GM10847 (cell line): Measurements from ENCODE around the gene EIF4ENIF1.

ENCODE experiments used
- POLR2A ChIP-seq: IDR thresholded peaks from 2 replicates; pipeline ENCODE4 v1.6.1; 2011; ENCODE audit not compliant: insufficient read length; ENCODE audit errors: extremely low read depth

Gene EIF4ENIF1

DNA sequence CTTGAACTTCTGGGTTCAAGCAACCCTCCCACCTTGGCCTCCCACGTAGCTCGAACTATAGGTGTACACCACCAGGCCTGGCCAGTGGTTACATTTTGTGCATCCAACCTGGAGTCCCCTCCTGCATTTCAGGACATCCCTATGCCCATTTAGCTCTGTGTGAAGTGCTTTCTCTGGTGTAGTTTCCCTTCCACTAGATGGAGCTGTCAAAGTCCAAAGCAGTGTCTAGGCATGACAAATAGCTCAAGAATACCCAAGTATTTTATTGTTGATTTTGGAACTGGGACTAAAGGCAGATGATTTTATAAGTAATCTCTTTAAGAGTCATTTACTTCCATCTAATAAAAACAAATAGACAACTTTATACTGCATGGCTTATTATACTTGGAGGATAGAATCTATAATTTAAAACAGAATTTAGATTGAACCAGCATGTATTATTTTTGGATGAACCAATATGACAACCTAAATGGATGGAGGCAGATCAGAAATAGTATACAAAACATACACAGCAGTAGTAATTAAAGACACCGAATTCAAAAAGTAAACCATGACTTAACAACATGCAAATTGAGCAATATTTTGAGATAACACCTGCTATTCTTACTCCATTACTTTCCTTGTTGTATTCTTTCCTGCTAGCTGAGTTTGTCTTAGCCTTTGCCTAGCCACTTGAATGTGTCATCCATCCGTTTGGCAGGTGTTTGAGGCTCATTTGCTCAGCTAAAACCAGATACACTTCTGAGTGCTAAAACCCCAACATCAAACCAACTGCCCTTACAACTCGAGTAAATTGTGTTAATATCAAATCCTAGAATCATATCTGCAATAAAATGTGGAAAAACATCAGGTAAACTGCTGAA is 37.7 kb downstream of the EIF4ENIF1 start:
- TF ChIP-seq POLR2A = no peak

DNA sequence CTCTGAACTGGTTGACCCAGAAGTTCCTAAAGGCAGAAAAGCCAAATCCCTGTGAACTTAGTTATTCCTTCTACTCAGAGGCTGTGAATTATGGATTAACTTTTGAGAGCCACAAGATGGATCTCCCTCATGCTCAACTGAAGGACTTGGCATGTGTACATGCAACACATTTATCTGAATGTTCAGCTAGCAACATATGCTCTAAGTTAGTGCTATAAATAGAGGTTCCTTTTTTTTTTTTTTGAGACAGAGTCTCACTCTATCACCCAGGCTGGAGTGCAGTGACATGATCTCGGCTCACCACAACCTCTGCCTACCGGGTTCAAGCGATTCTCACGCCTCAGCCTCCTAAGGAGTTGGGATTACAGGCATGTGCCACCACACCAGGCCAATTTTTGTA is 40.1 kb downstream of the EIF4ENIF1 start:
- no peak for TF ChIP-seq POLR2A

DNA sequence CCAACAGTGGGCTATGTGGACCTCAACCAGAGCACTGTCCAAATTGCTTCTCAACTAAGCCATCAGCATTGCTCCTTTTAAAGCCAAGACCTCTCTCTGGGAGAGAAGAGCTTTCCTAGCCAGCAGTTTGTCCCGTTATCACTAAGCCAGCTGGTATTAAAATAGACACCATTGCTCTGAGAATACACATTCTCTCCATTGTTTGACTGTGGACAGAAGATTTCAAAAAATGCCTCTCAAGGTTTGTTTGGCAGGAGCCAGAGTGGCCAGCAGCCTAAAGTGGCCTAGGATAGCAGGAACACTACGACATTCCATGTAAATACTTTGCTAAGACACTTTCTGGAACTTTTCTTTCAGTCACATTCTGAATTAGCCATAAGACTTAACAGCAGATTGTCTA is 41.3 kb downstream of the EIF4ENIF1 start:
- TF ChIP-seq POLR2A = no peak

DNA sequence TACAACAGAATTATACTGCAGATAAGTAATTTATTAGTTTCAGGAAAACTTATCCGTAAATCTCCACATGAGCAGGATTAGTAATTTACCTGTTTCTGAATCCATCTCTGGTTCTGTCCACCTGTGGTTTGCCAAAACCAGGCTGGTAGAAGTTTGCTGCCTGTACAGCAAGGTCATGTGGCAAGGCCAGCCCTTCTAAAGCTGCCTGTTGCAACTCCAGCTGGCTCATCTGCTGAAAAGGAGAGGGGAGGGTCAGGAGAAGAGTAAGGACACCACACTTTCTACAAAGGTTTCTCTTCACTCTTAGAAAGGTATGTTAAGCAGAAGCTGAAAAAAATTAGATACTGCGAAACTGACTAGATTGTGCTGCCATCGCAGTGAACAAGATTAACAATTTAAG is 42.3 kb downstream of the EIF4ENIF1 start:
- no peak for TF ChIP-seq POLR2A

DNA sequence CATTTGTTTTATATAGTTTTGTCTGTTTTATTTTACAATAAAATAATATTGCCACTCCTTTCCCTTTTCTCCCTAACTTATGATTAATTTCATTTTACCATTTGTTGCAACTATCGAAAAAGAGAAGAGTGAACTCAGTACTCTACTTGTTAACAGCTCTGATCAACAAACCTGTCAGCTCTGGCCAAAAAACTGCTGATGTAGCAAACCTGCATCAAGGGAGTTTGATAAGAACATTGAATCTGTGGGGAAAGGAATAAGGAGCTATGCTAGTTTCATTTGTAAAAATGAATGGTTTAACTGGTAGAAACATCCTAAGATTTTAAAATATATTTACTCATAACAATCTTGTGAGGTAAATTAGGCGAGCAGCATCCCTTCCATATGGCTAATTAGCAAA is 42.9 kb downstream of the EIF4ENIF1 start:
- TF ChIP-seq POLR2A = no peak

DNA sequence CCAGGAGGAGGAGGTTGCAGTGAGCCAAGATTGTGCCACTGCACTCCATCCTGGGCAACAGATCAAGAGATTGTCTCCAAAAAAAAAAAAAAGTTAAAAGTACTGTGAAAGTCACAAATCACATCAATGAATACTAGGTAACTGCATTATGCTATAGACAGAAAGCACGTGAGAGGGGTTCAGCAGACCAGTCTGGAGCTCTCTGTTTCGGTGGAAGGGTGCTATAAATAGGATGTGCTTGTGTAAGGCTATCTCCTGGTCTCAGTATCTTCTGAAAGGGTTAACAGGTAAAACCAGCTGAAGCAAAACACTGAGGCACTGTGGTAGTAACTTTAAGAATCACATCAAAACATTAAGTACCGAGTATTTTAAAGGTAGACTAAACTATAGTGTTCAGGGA is 43.4 kb downstream of the EIF4ENIF1 start:
- TF ChIP-seq POLR2A = no peak

DNA sequence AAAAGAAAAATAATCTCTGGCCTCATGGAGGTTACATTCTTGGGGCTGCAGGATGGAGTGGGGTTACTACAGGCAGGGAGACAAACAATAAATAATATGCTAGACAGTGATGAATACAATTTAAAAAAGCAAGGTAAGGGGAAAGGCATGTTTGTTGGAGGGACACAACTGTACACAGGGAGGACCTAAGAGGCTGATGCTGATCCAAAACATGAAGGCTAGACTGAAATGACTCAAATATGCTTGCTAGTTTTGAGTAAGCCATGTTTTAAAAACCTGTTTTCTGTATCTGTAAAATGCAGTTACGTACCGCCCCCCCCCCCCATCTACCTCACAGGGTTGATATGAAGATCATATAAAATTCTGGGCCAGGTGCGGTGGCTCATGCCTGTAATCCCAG is 44.0 kb downstream of the EIF4ENIF1 start:
- TF ChIP-seq POLR2A = no peak

DNA sequence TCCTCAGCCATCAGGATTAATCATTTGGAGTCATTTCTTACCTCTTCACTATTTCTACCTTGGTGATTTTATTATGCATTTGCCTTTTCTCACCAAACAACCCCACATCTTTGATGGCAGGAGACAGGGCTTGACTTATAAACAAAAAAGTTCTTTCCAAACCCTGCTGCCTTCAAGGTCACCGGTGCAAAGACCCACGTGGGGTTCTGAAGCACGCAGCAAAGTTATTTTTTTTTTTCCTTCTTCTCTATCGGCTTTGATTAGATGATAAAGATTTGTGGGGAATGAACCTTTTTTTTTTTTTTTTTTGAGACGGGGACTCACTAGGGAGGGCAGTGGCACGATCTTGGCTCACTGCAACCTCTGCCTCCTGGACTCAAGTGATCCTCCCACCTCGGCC is 46.1 kb downstream of the EIF4ENIF1 start:
- no peak for TF ChIP-seq POLR2A

DNA sequence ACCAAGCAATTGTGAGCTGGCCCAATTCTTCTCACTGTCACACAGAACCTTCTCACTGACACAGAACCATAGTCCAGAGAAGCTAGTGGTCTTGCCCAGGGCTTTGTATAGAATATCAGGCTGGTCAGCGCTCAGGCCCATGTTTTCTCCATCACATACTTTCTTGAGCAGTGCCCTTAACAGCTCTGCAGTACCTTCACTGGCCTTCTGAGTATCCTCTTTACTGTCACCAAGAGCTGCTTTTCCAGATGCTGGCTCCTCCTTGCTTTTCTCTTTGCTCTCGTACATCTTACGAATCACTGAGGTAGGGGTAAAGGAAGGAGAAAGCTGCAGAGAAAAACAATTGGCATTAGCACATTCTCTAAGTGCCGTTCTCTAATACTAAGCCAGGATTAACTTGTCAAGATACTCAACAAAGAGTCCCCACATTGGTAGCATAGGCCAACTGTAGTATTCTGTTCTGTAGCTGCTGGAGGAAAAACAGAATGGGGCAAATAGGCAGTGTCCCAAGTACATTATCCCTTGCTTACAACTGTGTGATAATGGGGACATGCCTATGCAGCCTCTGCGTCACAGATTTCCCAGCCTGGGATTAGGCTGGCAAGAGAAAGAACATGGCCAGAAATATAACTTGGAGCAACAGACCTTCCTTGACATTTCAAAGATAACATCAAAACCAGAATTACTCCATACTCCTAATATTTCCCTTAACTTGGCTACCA is 46.7 kb downstream of the EIF4ENIF1 start:
- TF ChIP-seq POLR2A = no peak

DNA sequence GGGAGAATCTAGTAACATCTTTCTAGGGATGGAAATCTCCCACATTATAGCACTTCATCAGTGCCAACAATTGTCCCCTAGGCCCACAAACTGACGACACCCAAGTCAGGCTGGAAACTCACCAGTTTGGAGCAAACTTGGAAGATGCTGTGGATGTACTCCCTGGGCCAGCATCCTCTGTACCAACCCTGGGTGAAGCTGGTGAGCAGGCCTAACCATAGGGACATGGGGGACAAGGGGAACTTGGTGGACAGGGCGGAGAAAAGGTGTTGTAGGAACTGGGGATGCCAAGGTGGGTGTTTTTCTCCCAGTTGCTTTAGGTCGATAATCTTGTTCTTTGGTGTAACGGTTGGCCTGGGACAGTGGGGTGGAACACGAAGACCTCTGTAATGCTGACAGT is 48.0 kb downstream of the EIF4ENIF1 start:
- no peak for TF ChIP-seq POLR2A

DNA sequence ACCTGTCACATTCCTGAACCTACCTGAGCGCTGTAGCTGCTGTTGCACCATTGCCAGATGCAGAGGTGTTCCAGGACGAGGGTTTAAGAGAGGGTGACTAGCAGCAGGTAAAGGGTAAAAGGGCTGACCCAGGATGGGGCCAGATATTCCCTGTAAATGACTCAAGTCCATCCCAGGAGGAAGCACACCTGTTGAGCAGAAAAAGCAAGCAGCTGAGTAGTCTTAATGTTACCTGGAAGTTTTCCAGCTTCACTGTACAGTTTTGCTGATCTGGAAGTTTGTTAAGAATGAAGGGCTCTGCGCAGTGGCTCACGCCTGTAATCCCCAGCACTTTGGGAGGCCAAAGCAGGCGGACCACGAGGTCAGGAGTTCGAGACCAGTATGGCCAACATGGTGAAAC is 49.0 kb downstream of the EIF4ENIF1 start:
- TF ChIP-seq POLR2A = no peak

DNA sequence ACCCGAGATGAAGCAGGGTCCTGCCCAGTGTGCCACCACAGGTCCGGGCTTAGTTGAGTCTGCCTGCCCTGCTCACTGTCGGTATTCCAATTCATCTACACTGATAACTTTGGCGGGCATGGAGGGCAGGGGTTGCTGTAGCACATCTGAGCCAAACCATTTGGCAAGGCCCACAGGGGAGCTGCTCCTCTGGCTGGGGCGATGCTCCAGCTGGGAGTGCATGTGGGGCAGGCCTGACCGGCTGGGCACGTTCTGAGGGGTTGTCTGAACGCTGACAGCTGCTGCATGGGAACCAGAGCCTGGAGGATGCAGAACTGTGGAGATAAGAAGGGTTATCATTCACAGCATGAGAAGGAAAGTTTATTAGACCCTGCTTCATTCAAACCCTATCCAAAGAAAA is 49.8 kb downstream of the EIF4ENIF1 start:
- TF ChIP-seq POLR2A = no peak

DNA sequence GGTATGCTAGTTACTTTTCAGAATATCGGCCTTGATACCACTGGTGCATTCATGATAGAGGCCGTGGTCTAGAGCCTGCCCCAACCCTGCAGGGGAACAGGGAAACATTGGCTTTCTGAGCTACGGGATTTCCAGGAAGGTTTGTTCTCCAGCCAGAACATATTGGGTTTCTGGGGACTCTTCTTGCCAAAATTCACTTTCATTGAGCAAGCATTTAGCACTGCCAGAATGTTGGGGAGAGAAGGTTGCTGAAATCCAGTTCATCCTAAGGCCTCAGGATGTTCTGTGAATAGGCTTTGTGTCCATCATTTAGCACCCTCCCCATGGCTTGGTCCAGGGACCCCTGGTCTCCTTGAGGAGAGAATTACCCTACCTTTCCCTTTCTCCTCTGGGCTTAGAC is 53.5 kb downstream of the EIF4ENIF1 start:
- TF ChIP-seq POLR2A = no peak

DNA sequence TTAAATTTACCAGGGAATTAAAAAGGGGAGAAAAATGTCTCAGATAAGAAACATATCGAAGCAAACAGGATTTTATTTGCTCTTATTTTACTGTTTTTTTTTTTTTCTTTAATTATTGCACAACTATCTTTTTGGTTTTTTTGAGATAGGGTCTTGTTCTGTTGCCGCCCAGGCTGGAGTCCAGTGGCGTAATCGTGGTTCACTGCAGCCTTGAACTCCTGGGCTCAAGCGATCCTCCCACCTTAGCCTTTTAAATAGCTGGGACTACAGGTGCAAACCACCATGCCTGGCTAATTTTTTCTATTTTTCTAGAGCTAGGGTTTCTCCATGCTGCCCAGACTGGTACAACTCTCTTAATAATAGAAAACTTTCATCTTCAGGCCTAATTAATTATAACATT is 57.7 kb downstream of the EIF4ENIF1 start:
- TF ChIP-seq POLR2A = no peak

DNA sequence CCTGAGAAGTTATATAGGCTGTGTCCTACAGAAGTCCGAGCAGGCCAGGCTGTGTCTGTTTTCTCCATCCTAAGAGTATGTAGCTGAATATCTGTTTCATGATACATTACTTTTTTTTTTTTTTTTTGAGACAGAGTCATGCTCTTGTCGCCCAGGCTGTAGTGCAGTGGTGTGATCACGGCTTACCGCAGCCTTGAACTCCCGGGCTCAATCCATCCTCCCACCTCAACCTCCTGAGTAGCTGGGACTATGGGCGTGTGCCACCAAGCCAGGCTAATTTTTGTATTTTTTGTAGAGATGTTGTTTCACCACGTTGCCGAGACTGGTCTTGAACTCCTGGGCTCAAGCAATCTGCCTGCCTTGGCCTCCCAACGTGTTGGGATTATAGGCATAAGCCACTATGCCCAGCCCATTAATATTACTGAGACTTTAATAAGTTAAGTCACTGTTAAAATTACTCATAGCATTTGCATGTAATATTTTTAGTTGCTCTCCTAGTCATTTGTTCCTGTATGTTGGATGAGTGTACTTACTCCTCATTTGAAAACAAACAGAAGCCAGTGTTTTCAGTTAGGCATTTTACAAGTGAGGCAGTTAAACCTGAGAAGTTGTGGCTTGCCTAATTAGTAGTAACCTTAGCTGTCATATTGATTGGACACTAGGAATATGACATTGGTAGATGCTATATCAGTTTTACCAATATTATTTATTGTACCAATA is 64.2 kb downstream of the EIF4ENIF1 start:
- TF ChIP-seq POLR2A = no peak

DNA sequence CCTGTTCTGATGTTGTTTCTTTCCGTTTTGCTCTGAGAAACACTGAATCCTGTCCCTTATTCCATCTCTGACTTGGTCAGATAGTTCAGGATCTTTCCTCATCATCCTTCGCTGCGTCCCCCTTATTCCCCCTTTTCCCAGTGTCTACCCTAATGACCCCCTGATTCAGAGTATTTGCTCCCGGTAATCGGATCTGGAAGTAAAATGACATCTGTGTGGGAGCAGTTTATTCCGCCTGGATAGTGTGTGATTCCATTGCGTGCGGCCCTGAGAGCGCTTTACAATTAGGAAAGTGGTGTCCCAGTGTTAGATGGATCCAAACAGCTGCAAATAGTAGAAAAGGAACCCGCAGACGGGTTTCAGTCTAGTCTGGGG is 89.6 kb downstream of the EIF4ENIF1 start:
- TF ChIP-seq POLR2A = no peak
